PC-9 (cell line): ENCODE measurements around the gene SYNE1. TPM values are rescaled to one million over a fixed set of nuclear protein-coding genes. Genes with fewer than 3 reads are reported as not detected.

Source experiments
- BruUV-seq: library from RNA; stranded (reverse); fragments of 400-500 nt; replicated peaks from 2 replicates; lab custom pipeline; 2021; lab: Mats Ljungman, UMichigan
- CTCF ChIA-PET: fragments of 300-600 bp; sonication (Branson Sonifier 250); formaldehyde crosslinking; loops from one replicate; lab custom pipeline; 2022; ENCODE audit warnings: antibody characterized with exemption; lab: Charles Lee
- POLR2A ChIA-PET: fragments of 300-600 bp; sonication (Branson Sonifier 250); formaldehyde crosslinking; loops from one replicate; lab custom pipeline; 2022; ENCODE audit warnings: antibody characterized with exemption; ENCODE audit not compliant: unreplicated experiment; lab: Charles Lee
- DNase-seq, 2 experiments: peaks; one replicate each; pipeline versions ENCODE4 v3.0.0 to v3.0.0-alpha.2; 2015 to 2022; ENCODE audit warnings: mixed read lengths in 1 of 2
- H2AFZ ChIP-seq: fragments of 200-600 bp; sonication (generic); 2 replicates; pipeline ENCODE4 v1.8.1; 2017; ENCODE audit warnings: antibody characterized with exemption
- H3F3A ChIP-seq: fragments of 200-600 bp; sonication (generic); 2 replicates; pipeline ENCODE4 v1.8.1; 2017; ENCODE audit warnings: antibody characterized with exemption, mild to moderate bottlenecking, low read depth; ENCODE audit not compliant: insufficient read depth
- H3K27ac ChIP-seq: fragments of 200-600 bp; sonication (generic); 2 replicates; pipeline ENCODE4 v1.6.1; 2016; ENCODE audit warnings: mixed run types
- H3K27me3 ChIP-seq: fragments of 200-600 bp; sonication (generic); 2 replicates; pipeline ENCODE4 v1.6.1; 2016; ENCODE audit warnings: low read depth, mixed run types; ENCODE audit not compliant: insufficient read depth
- H3K36me3 ChIP-seq: fragments of 200-600 bp; sonication (generic); 2 replicates; pipeline ENCODE4 v1.6.1; 2016; ENCODE audit warnings: low read depth, mixed run types
- H3K4me1 ChIP-seq: fragments of 200-600 bp; sonication (generic); replicated peaks from 2 replicates; pipeline ENCODE4 v1.6.1; 2016; ENCODE audit warnings: mixed run types; ENCODE audit not compliant: insufficient read depth
- H3K4me2 ChIP-seq: fragments of 200-600 bp; sonication (generic); 2 replicates; pipeline ENCODE4 v1.6.1; 2017; ENCODE audit warnings: mixed run types
- H3K4me3 ChIP-seq: fragments of 200-600 bp; sonication (generic); 2 replicates; pipeline ENCODE4 v1.6.1; 2016; ENCODE audit warnings: mixed run types
- H3K79me2 ChIP-seq: fragments of 200-600 bp; sonication (generic); 2 replicates; pipeline ENCODE4 v1.6.1; 2017; ENCODE audit warnings: low read depth, mixed run types
- H3K9me2 ChIP-seq: fragments of 200-600 bp; sonication (generic); 2 replicates; pipeline ENCODE4 v1.8.1; 2017; ENCODE audit warnings: mild to moderate bottlenecking; ENCODE audit not compliant: insufficient read depth
- H3K9me3 ChIP-seq: fragments of 200-600 bp; sonication (generic); 2 replicates; pipeline ENCODE4 v1.8.1; 2016; ENCODE audit warnings: low read depth; ENCODE audit not compliant: insufficient read depth
- H4K20me1 ChIP-seq: fragments of 200-600 bp; sonication (generic); 2 replicates; pipeline ENCODE4 v1.8.1; 2017; ENCODE audit not compliant: insufficient read depth
- CTCF ChIP-seq: fragments of 200-600 bp; sonication (generic); conservative IDR thresholded peaks from 2 replicates; pipeline ENCODE4 v1.6.1; 2017; ENCODE audit warnings: mixed run types, antibody characterized with exemption, mild to moderate bottlenecking, moderate library complexity
- EZH2 ChIP-seq: fragments of 200-600 bp; sonication (generic); IDR thresholded peaks from 2 replicates; pipeline ENCODE4 v1.8.0; 2017; ENCODE audit warnings: antibody characterized with exemption, low read depth
- intact Hi-C: fragments of 100-400 bp; cut with micrococcal nuclease; formaldehyde crosslinking; loops from one replicate; pipeline ENCODE4 v1.10.0; 2022; ENCODE audit not compliant: unreplicated experiment
- total RNA-seq: library from RNA; stranded (reverse); gene quantifications from 2 replicates; pipeline ENCODE4 v1.2.3, GENCODE V29; 2021

Gene SYNE1
- total RNA-seq, 1 experiment from 2014 or later = 13.4 TPM

GRCh38 chr6:152265651-152266050 lies 371.5 kb downstream of the SYNE1 start:
- Histone ChIP-seq H3K27ac (no peak overlapping the region), H3K4me2 (no peak overlapping the region), H3K4me3 (no peak overlapping the region), H4K20me1 (no peaks in the 10 kb centered on the region), H3K9me3 (no peaks in the 10 kb centered on the region; the same call in none of the 2 replicates), H2AFZ (no peak overlapping the region), H3F3A (no peaks in the 10 kb centered on the region), H3K79me2 (no peaks in the 10 kb centered on the region), H3K9me2 (no peaks in the 10 kb centered on the region), H3K4me1 (peaks cover 8% of the 10 kb centered on the region; the same call in 1 of the 2 replicates), H3K27me3 (no peaks in the 10 kb centered on the region), H3K36me3 (no peaks in the 10 kb centered on the region)
- no peak for DNase-seq
- POLR2A ChIA-PET = no interaction called here
- CTCF ChIA-PET = interaction anchor here (0.6 to 0.8 kb wide), 2 partner anchors 362 to 585 kb away, joined by 3 to 10 read pairs; no protein-coding TSS in a partner anchor
- no peak for TF ChIP-seq EZH2
- no peak for TF ChIP-seq CTCF
- BruUV-seq = no TSS peak
- intact Hi-C loops = loop anchor here (5.0 kb wide), 1 partner anchor 823 kb away; no protein-coding TSS in a partner anchor

- intact Hi-C loops = no loop called here
- BruUV-seq = no TSS peak
- Histone ChIP-seq H3K9me3 (no peaks in the 10 kb centered on the region; the same call in none of the 2 replicates), H3K79me2 (no peaks in the 10 kb centered on the region), H2AFZ (no peak overlapping the region), H3K27me3 (no peaks in the 10 kb centered on the region), H3F3A (no peaks in the 10 kb centered on the region), H3K9me2 (no peaks in the 10 kb centered on the region), H3K27ac (no peak overlapping the region), H3K4me2 (no peak overlapping the region), H4K20me1 (no peaks in the 10 kb centered on the region), H3K4me1 (0 out of 2 replicates have a peak, but pooled peaks cover 4% of the 10 kb centered on the region), H3K36me3 (no peaks in the 10 kb centered on the region), H3K4me3 (no peak overlapping the region)
- ChIA-PET POLR2A (no interaction called here), CTCF (no interaction called here)
- TF ChIP-seq EZH2 (no peak), CTCF (no peak)
- DNase-seq = no peak
Measured at GRCh38 chr6:152263582-152263981, 373.6 kb downstream of the SYNE1 start.

DNA sequence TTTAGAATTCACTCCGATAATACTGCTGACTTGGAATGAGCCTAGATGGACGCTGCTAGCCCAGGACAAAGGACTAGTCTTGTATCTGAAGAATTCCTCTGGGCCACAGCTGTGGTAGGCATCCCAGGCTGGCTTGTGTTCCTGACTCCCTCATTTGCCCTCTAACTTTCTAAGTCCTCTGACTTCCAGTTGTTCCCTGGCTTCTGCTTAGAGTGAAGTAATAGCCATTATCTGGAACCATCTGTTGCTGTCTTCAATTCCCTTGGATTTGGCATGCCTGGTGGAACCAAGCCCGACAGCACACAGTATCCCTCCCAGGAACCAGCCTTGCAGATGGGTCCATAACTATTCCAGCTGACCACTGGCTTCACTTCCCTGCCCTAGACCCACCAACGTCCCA lies 376.0 kb downstream of the SYNE1 start:
- intact Hi-C loops = no loop called here
- BruUV-seq = no TSS peak
- H3K27me3 ChIP-seq = no peaks in the 10 kb centered on the region

More for the DNA sequence above, 376.0 kb downstream of the SYNE1 start:
- Histone ChIP-seq H3K9me2 (no peaks in the 10 kb centered on the region), H3F3A (no peaks in the 10 kb centered on the region), H2AFZ (no peak overlapping the region), H3K4me1 (no peaks in the 10 kb centered on the region), H4K20me1 (no peaks in the 10 kb centered on the region), H3K9me3 (no peaks in the 10 kb centered on the region; the same call in none of the 2 replicates), H3K4me2 (no peak overlapping the region), H3K36me3 (no peaks in the 10 kb centered on the region), H3K79me2 (no peaks in the 10 kb centered on the region), H3K4me3 (no peak overlapping the region), H3K27ac (no peak overlapping the region)
- DNase-seq = no peak
- TF ChIP-seq CTCF (no peak), EZH2 (no peak)
- ChIA-PET POLR2A (no interaction called here), CTCF (no interaction called here)
